Left kidney (tissue), 2 donors: Measurements from ENCODE around the gene TMEM108. TPM values are rescaled to one million over a fixed set of nuclear protein-coding genes. Genes with fewer than 3 reads are reported as not detected.

Experiments used
- DNase-seq: peaks from one replicate; pipeline ENCODE4 v3.0.0-alpha.2; 2013
- polyA plus RNA-seq: library from polyadenylated mRNA; unstranded; fragments of 120-200 nt; gene quantifications from one replicate; pipeline ENCODE4 v1.2.1, GENCODE V29; 2013; ENCODE audit not compliant: insufficient read length

TMEM108 gene
- polyA plus RNA-seq, 1 donor = 1.6 TPM

GRCh38 chr3:133278260-133279043 lies 240.3 kb downstream of the TMEM108 start:
- DNase-seq = no peak

- DNase-seq = peak; percentile 30
These were observed 242.4 kb downstream of the TMEM108 start for GRCh38 chr3:133280586-133280985.

- no peak for DNase-seq
These were observed 244.0 kb downstream of the TMEM108 start for GRCh38 chr3:133282236-133282635.

GRCh38 chr3:133283958-133284807 lies 246.0 kb downstream of the TMEM108 start:
- no peak for DNase-seq

- no peak for DNase-seq
These were observed 251.1 kb downstream of the TMEM108 start for GRCh38 chr3:133289322-133289721.

GRCh38 chr3:133292296-133292695 lies 254.1 kb downstream of the TMEM108 start:
- DNase-seq = no peak

- no peak for DNase-seq
These were observed 255.4 kb downstream of the TMEM108 start for GRCh38 chr3:133293397-133294110.

DNA sequence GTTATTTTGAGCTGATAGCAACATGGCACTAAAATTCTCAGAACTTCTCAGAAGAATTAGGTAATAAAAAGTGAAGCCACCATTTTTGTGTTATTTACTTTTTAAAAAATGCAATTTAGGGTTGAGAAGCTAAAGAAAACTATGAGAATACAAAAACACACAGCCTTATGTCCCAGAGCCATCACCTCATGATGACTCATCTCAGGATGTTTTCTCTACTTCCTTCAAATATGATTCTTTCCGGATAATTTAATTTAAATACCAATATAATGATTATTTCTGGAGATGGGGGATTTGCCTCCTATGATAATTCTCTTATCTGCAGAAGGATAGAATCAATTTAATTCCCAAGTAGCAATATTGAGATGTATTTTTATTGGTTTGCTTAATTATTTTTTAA lies 256.1 kb downstream of the TMEM108 start:
- DNase-seq = no peak

DNA sequence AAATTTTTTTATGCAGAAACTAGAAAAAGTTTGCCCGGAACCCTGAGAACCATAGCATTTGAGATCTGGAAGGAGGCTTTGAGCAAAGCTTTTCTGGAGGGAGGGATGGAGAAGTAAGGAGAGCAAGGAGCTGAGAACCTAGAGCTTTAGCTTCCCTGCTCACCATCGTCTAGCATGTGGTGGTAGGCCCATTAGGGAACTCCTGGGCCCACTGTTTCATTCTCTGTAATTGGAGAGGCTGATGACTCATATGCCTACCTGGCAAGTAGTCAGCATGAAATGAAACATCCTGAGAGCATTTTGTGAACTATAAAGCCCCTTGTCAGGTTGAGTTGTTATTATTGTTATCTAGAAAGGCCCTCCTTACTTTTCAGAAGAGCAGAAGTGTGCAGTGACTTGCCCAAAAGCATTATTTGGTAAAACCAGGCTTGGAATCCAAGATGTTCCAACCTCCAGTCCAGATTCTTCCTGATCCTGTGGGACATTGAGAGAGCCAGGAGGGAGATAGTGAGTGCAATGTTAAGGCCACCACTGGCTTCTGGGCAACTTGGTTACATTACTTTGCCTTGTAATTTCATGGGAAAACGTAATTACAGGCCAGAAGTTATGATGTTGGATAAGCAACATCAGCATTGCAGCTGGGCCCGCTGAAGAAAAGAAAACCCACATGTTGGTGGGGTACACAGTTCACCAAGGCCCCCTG lies 257.2 kb downstream of the TMEM108 start:
- DNase-seq = no peak

GRCh38 chr3:133295944-133296917 lies 258.0 kb downstream of the TMEM108 start:
- DNase-seq = peak; percentile 6

GRCh38 chr3:133296981-133297380 lies 258.8 kb downstream of the TMEM108 start:
- DNase-seq = no peak

DNA sequence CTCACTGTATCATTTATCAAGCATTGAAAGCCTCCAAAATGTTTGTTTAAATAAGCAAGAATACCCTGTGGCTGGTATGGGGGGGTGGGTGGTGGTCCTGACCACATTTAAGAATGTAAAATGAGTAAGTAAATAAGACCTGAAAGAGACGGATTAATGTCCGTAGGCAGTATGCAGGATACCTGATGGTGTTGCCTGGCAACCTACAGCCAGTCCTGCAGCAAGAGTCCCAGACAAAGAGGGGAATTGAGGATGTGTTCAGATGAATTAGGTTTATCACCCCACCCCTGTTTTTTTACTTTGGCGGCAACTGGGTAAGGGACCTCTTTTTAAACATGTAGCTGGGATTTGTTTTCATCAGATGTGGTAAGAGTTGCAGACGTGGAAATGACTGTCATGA lies 261.9 kb downstream of the TMEM108 start:
- no peak for DNase-seq

- no peak for DNase-seq
These were observed 263.0 kb downstream of the TMEM108 start for GRCh38 chr3:133301194-133301593.

- DNase-seq = no peak
These were observed 263.5 kb downstream of the TMEM108 start for GRCh38 chr3:133301731-133302130.

- no peak for DNase-seq
These were observed 265.2 kb downstream of the TMEM108 start for GRCh38 chr3:133303430-133303829.

DNA sequence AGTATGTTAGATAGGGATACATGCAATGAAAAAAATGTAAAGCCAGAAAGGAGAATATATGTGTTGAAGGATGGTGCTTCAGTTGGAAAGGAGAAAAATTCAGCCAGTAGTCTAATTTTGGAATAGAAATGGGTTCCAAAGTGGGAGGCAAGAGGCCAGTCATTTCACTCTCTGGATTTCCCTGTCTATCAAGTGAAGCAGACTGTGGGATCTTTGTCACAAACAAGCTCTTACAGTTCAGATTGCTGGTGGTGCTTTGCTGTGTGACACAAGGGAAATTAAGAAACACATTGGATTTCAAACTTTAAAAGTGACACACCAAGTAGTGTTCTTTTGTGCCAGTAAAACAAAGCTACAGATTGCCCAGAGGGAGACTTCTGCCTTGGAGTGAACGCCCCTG lies 279.7 kb downstream of the TMEM108 start:
- DNase-seq = no peak

DNA sequence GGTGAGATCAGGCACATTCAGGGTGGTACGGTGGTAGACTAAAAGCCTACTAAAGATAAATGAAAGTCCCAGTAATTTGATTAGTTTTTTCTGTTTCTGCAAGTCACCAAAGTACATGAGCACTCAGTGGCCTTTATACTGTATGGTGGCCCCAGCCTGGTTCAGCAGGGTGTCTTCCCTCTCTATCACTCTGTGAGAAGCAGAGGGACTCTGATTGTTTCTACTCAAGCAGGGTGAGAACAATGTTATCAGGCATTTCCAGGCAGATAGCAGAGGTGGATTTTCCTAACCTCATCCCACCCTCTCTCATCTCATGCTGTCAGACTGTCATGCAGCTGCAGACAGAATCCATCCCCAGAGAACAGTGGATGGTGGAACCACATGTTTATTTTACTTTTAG lies 290.2 kb downstream of the TMEM108 start:
- DNase-seq = no peak

- DNase-seq = no peak
These were observed 291.4 kb downstream of the TMEM108 start for GRCh38 chr3:133329626-133330025.

- DNase-seq = no peak
These were observed 291.9 kb downstream of the TMEM108 start for GRCh38 chr3:133330065-133330464.

DNA sequence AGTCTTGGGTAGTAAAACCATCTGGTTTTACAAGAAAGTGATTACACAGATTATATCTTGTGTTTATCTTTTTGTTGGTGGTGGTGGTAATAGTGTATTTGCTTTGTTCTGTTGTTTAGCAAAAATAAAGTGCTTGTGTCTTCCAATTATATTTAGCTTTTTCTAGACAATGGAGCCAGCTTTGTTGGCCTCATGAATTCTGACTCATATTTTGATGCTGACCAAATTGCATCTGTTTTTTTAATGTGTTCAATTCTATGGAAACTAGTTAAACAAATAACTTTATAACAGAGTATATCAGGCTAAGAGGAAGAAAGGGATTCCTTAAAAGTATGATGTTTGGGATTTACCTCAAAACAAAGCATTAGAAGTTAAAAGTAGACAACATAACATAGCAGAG lies 292.3 kb downstream of the TMEM108 start:
- DNase-seq = no peak

DNA sequence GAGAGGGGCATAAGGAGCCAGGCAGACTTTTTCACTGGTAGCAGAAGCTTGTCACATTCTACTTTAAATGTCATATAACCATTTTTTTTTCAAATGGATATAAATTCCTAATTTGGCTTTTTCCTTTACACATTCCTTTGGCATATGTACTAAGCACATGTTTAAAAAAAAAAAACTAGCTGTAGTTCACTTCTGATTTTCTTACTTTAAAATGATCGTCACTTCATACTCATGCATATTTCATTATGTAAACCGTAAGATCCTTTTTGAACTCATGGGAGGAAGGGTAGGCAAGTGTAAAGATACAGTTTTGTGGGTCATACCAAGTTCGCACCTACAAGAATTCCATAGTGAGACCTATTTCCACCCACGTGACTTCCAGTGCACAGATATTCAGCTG lies 316.5 kb downstream of the TMEM108 start:
- DNase-seq = no peak
